NAMALWA (cell line): Measurements from ENCODE around the gene PROM2.

ENCODE experiments used
- DNase-seq: peaks from one replicate; pipeline ENCODE4 v3.0.0-alpha.2; 2015; ENCODE audit warnings: low spot score

The PROM2 gene

DNA sequence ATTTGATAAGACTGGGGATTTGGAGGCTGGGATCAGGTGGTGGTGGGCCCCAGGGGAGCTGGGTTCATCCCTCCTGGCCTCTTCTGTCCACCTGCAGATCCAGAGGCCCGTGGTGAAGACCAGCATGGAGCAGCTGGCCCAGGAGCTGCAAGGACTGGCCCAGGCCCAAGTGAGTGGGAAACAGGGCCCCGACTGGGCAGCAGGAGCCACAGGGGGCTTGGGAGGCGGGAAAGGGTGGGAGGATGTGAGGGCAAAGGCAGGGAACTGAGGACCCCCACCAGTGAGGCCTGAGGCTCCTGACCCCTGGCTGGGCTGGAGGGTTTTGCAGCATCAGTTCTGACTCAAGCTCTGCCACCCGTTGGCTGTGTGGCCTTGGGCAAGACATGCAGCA is 11.3 kb downstream of the PROM2 start:
- no peak for DNase-seq

DNA sequence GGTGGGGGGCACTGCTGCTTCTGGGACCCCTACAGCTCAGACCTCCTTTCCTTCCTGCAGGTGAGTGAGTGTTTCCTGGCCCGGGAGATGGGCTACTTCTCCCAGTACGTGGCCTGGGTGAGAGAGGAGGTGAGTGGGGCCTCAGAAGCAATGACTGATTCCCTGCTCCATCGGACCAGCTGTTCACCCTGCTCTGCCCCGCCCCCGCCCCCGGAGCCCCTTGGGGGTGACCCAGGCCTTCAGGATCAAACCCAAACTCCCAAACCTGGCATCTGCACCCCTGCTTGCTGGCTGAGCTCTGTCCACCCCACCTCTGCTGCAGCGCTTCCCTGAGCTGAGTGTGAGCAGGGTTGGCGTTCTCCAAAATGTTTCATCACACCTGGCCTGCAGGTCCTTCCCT is 13.1 kb downstream of the PROM2 start:
- no peak for DNase-seq

DNA sequence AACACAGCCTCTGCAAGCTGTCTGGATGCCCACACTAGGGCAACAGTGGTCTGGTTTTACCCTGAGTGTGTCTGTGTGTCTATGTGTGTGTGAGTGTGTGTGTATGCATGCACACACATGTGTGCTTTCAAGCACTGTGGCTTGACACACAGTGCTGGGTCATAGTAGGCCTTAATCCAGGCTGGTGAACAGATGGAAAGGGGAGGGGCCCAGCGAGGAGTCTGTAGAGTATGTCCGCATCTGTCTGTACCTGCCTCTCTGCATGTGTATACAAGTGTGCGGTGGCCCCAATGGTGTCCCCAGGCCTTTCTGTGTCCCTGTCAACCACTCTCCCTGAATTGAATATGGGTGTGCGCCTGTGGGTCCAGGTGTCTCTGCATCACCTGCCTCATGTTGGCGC is 13.6 kb downstream of the PROM2 start:
- DNase-seq, result no peak

DNA sequence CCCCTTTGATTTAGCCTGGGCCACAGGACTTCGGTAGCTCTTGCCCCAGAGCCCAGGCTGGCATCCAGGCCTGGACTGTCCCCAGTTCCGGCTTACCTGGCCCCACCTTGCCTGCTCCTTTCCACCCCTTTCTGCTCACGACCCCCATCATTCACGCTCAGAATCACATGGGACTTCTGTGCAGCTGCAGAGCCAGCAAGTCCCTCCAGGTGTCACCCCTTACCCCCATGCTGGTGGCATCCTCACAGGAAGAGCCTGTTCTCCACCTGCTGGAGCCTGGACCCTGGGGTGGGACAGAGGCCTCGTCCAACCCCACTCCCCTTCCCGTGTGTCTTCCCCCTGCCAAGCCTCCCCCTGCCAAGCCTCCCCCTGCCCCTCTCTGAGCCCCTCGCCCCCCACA is 15.0 kb downstream of the PROM2 start:
- peak; percentile 6 for DNase-seq

DNA sequence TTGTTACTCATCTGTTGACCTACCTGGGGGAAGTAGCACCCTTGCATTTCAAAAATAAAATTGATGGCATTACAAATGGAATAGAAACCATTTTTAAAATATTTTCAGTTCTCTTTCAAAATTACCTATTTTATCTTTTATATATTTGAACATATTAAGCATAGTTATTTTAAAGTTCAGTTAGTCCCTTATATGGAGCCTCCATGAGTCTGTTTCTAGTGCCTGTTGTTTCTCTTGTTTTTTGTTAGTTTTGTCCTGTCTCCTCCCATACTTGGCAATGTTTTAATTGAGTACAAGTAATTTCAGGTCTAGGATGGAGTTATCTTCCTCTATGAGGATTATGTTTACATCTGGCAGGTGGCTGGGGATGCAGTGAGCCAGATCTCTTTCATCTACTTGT is 17.0 kb downstream of the PROM2 start:
- no peak for DNase-seq

DNA sequence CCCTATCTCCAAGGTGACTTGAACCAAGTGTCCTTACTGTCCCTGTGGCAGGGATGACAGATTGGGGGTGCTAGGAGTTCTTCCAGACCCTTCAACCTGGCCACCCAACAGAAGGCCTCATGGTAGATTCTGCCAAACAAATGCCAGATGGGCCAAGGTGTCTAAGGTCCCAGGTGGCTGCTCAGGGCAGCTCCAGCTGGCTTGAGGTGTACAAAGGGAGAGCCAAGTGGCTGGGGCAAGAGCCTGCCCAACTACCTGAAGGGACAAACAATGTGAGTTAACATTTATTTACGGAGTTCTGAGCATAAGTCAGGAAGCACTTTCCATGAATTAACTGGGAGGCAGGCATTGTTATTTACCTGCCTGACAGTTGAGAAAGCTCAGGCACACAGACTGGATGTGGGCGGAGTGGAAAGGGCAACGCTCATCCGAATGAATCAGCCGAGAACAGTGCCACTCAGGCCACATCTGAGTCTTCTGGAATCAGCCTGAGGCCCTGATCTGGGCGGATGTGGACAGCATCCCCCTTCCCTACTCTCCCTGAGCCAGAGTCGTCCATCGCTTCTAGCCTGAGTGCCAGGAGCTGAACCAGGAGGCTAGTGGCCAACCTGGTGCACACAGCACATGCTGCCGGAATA is 18.5 kb downstream of the PROM2 start:
- no peak for DNase-seq

DNA sequence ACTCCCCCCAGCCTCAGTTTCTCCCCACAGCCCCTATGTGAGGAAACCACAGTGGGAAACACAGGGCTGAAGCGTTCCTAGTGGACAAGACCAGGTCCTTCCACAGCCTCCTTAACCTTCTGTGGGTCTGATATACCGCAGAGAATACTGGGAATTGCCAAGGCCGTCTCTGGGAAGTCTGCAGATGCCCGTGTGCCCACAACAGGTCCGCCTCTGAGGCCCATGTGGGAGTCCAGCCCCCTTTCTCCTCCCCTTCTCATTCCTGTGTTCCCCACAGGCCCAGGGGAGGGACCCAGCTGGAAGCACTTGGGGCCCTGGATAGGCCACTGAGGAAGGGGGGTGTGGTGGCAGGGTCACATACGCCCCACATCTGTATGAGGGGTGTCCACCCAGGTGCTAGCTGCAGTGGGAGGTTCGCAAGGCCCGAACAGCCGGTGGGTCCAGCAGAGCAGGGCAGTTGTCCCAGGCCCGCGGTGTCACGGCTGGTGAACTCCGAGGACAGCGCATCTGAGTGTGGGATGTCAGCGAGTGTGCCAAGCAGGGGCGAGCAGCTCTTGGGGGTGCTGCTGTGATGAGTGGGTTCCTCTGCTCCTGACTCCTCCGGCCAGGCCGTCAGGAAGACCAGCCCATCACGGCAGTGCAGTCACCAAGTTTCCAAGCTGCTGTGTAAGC is 20.5 kb downstream of the PROM2 start:
- DNase-seq, result no peak

DNA sequence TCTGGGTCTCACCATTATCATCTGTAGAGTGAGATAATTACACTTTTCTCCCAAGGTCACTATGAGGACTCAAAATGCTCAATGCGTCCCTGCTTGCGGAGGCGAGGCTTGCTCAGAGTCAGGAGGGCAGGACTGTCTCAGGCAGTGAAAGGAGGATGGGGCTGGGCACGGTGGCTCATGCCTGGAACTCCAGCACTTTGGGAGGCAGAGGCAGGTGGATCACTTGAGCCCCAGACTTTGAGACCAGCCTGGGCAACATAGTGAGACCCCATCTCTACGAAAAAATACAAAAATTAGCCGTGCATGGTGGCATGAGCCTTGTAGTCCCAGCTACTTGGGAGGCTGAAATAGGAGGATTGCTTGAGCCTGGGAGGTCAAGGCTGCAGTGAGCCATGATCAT is 21.1 kb downstream of the PROM2 start:
- no peak for DNase-seq

DNA sequence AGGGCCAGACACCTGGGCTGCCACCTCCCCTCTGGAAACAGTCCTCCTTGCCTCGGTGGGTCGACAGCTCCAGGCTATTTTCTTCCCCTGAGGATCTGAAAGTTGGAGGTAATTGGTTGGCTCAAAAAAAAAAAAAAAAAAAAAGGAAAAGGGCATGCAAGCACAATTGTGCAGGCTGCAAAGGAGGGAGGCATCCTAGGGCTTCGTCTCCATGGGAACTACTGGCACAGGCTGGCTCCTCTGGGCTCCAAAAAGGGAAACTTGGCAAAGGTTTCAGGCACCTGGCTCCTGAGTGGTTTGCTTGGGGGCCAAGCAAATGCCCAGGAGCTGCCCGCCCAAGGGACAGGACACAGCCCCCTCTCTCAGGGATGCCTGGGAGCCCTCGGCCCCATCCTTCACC is 21.8 kb downstream of the PROM2 start:
- no peak for DNase-seq

DNA sequence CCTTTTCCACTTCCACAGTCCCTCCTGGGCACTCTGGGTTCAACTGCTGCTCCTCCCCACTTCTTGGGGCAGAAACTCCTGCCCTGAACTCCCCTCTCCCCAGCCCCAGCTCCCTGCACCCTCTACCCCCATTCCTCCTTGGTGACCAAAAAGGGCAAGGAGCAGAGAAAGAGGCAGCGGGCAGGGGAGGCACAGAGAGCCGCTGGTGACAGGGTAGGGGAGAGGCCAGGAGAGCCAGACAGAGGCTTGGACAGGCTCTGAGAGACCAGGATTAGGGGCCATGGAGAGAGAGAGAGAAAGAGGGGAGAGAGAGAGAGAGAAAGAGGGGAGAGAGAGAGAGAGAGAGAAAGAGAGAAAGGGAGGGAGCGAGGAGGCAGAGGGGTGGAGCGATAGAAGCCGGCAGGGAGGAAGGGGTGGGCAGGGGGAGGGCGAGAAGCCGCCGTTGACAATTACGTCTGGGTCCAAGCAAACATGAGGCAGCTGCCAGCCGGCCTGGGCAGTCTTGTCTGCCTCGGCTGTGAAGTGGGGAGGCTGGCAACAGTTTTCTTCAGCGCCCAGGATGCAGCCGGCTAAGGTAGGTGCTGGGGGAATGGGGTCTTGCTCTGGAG is 22.7 kb downstream of the PROM2 start, which contains the start of gene KCNIP3:
Gene KCNIP3 (plus strand): TSS at position 468 of the 608 bp plus-strand sequence. CDS start 92 bp downstream, at position 560.
- DNase-seq, result no peak

DNA sequence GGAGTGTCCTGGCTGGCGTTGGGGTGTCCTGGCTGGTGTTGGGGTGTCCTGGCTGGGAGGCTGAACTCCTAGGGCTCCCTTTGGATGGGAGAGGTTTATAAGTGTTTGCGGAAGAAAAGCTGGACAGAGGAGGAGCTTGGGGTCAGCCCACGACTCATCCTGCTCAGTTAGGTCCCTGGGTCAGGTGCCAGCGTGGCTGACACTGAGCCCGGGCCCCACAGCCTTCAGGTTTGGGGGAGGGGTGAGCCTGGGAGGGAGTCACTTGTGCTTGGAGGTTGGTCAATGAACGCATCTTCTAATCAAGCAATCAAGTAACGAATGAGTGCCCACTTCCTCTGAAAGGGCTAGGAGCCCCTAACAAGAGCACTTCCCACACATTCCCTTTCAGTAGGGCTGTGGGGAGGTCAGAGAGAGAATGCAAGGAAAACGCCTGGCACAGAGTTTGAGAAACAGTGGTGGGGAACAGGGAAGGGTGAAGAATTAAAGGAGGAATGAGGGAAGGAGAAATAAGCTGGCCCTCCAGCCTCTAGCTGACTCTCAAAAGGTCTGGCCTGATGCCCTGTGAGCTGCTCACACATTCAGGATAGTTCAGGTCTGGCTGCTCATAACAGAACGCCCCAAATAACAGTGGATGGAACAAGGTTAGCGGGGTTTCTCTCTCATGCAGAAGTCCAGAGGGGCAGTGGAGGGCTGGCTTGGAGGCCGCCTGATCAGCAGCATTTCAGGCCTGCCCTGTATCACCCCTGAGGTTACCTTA is 23.6 kb downstream of the PROM2 start:
- no peak for DNase-seq

DNA sequence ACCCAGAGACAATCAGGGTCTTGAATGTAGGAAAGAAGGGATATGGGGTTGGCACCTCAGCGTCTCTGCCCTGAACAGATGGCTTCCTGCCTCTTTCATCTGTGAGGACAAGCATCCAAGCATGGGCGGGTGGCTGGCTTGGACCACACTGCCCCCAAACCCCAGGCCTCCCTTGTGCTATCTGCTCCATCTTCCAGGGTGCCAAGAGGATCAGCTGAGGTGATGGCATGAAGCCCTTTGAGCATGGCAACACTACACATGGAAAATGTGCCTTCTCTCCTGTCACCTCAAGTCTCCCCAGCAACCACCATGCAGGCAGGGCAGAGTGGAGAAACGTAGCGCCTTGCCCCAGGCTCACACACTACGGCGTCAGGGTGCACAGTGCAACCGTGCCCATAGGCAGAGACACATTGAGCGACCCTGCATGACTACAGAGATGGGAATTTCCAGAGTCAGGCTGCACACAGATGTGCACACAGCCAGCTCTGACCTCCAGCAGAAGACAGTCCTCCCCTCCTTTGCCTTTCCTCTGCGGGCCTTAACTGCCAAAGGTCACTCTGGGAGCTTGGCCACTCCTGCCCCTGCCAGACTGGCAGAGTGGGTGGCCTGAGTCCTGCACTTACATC is 24.4 kb downstream of the PROM2 start:
- DNase-seq, result no peak

DNA sequence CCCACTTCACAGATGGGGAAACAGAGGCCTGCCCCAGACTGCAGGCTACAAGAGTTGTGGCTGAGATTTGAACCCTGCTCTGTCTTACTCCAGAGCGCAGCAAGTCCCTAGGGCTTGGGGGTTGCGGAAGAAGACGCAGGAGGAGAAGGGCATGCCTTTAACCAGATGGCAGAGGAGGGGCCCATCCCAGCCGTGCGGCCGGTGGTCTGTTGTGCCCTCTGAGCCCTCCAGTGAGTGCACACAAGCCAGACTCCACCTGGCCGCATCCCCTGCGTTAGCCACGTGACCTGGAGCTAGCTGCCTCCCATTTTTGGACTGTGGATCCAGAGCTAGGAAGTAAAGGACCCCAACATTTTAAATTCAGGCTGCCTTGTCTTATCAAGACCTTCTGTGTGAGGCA is 25.7 kb downstream of the PROM2 start:
- no peak for DNase-seq

DNA sequence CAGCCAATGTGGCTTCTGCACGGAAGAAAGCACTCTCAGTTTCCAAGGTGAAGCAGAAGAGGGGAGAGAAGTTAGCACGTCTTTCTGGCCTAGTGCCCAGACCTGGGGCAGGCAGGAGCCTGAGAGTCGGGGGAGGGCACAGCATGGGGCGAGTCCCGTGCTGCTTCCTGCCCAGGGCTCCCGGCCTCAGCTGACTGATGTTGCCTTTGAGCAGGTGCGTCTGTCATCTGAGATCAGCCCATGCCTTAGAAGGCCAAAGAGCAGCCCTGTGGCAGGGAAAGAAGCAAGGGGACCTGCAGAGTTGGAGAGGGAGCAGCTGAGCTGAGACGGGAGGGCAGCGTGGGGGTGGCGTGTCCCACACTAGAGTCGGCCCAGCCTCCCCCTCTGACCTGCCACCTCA is 26.2 kb downstream of the PROM2 start:
- no peak for DNase-seq

DNA sequence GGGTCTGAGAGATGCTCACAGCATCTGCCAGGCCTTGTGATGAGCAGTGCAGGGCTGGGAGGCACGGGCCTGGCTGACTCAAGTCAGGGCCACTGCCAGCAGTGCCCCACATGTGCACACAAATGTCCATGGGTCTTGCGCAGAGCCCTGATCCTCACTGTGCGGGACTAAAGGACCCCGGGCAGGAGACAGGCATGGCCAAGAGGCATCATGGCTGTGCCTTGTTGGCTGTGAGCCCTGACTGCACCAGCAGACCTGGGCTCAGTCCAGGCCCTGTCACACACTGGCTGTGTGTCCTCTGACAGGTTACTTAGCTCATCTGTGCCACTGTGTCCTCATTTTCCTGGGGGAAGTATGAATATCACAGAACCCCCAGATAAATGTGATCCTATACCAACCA is 26.9 kb downstream of the PROM2 start:
- no peak for DNase-seq

DNA sequence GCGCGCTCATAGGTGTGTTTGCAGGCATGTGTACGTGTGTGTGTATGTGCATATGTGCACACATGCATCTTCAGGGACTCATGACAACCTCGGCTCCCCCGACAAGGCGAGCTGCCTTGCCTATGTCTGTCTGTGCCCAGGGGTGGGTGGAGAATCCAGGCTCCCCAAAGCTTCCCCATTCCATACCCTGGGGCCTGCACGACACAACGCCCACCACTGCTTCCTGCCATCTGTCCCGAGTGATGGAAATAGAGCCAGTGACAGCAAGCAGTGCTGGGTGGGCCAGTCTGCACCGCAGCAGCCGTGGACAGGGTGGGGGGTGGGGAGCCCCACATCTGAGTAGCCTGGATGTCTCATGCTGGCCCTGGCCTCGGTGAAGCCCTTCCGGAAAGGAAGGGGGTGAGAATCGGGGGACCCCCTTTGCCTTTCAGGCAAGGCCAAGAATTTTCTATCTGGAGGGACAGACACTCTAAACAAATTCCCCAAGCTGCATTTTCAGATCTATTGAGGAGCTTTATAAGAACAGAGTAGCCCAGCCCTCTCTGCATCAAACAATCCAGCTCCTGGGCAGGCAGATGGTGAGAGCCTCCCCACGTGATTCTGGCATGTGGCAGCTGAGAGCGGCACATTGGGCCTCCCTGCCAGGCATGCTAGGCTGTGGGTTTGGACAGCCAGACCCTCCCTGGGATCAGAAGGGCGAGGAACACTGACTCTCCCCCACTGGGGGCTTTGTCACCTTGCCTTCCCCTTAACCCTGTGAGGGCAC is 27.8 kb downstream of the PROM2 start:
- no peak for DNase-seq

DNA sequence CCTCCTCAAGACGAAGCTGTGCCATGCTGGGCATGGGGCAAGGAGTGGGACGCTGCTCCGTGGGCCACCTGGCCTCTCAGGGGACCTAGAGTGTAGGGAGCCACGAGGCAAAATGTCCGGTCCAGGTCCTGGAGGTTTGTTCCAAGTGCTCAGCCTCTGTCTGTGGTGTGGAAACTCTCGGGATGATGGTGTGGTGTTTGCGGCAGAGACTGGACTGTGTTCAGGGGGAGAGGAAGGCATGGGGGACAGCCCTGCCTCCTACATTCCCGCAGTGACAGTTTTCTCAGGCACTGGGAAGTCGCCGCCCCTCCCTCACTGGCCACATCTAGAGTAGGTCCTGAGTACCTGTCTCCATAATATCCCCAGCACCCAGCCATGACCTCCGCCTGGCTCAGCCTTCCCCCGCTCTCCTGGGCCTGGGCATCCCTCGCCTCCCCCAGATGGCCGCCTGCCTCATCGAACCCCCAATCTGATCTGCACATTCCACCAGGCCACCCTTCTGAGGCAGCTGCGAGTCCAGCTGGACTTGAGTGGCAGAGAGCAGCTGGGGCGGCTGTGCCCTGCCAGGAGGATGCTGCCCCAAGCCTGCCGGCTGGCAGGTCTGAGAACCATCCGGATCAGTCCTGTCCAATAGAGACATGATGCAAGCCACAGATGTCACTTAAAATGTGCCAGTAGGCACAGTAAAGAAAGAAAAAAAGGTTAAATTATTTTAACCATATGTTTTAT is 29.1 kb downstream of the PROM2 start:
- no peak for DNase-seq

DNA sequence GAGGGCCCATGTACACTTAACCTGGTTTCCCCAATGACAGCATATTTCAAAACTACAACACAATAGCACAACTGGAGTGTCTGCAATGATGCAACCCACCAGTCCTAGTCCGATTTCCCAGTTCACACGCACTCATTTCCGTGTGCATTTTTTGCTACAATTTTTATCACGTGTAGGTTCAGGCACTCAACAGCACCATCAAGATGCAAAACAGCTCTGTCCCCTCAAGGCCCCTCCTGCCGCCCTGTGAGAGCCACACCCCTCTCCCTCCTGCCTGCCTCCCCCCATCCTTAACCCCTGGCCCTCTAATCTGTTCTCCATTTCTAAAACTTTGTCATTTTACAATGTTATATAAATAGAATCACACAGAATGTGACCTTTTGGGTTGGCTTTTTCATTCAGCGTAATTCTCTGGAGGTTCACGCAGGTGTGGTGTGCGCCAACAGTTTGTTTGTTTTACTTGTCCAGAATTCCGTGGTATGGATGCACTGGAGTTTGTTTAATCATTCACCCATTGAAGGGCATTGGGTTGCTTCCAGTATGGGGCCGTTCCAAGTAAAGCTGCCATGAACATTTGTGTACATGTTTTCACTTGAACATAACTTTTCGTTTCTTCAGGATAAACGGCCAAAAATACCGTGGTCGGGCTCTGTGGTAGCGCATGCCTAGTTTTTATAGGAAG is 31.3 kb downstream of the PROM2 start:
- no peak for DNase-seq

DNA sequence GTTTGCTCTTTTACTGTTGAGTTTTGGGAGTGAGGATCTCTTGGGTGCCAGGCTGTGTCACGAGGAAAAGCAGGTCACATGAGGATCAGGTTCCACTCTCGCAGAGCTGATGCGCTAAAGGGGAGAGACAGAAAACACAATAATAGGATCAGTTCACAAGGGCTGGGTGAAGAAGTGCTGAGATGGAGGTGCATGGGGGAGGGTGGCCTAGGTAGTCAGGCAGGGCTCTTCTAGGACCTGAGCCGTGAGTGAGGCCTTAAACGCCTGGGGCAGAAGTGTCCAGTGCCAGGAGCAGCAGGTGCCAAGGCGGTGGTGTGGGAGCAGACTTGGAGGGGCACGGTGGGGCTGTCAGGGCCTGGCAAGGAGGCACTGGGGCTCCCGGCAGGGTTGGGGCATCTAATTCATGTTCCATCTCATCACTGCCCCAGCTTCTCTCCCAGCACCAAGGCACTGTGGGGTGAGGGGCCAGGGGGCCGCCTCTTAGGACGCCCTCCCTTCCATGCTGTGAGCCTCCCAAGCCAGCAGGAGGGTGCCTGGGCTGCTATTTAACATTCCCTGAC is 32.2 kb downstream of the PROM2 start:
- no peak for DNase-seq

DNA sequence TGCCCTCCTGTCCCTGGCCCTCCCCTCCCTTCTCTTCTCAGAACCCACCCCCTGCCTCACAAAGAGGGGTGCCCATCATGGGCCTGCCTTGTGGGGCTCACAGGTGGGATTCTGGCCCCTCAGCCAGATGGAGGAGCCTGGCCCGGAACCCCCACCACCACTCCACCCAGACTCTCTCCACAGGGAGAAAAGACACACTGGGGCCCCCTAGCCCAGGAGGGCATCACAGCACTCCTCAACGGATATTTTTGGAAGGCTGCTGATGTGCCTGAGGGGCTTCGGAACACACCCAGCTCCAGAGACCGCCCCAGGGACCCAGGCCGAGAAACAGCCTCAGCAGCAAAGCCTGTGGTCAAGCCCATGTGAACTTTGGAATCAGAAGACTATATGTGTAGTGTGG is 32.8 kb downstream of the PROM2 start:
- no peak for DNase-seq
